Fibroblast of peridontal ligament (primary cell): Measurements from ENCODE around the gene SEMA5B.
A peak's percentile ranks its signal among the peaks of the same experiment; 100 is the strongest.

ENCODE experiments used
- DNase-seq: peaks from one replicate; pipeline ENCODE4 v3.0.0-alpha.2; 2010; ENCODE audit errors: extremely low read depth

Gene SEMA5B

DNA sequence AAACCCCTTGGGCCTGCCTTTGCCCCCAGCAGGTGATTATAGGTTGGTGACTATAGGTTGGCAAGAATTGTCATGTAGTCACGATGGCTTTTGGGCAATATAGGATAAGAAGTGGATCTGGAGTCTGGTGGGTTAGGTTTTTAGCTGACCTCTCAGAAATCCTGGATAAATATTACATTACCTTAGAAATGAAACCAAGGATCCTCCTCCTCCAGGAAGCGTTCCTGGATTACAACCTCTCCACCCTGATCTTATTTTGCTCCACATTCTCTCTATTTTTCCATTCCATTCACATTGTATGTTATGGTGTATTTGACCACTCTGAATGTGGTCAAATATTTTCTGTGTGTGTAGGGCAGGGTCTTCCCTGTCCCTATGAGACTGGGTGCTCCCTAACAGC lies 82.3 kb downstream of the SEMA5B start:
- no peak for DNase-seq

DNA sequence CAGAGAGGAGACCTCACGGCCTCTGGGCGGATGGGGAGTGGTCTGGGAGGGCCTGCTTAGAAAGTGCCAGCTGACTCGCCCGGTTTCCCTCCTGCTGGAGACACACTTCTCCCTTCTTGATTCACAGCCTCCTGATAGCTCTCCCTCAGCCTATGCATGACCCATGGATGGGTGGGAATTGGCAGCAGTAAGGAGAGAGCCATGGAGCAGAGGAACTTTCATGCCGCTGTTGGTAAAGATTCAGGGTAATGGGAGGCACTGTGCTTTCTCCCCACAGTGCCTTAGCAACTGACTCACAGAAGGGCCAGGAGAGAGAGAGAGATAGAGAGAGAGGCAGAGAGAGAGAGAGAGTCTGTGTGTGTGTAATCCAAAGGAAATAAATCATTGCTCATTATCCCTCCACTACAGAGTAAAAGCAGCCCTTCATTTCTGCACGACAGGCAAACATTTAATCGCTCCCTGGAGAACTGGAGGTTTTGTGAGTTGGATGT lies 82.8 kb downstream of the SEMA5B start:
- DNase-seq, result peak; percentile 45

GRCh38 chr3:122943828-122944190 lies 83.8 kb downstream of the SEMA5B start:
- no peak for DNase-seq

DNA sequence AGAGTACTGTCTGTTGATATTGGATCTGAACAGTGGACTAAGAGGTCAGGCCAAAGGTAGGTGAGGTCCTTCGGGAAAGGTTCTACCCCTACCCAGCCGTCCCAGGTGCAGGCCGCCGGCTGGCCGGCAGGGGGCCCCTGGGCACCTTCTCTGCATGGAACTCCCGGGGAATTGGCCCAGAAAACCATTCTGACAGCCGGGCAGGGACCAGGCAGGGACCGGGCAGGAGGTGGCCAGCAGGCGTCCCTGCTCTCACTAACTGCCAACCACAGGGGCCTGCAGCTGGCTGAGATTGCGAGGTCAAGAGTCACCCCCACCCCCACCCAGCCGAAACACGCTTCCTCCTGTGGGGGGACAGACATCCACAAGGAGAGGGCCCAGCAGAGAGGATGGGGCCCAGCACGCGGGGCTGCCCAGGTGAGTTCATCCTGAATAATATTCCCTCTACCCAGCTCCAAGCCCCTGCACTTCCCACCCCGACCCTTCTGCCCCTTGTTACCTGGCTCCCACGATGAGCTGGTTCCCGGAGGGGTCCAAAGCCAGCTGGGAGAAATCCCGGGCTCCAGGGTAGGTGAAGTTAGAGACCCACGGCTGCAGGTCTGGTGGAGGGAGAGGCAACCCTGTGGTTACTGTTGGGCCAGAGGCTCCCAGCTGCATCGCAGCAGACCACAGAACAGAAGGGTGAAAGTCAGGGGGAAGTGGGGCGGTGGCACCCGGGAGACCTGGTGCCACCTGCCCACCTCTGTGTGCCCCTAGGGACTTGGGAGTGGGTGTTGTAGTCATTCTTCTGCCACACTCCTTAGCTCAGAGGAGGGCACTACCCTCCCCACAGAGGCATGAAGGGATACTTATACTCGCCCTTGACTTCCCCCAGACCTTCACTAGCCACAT lies 84.4 kb downstream of the SEMA5B start:
- DNase-seq, result peak; percentile 28

DNA sequence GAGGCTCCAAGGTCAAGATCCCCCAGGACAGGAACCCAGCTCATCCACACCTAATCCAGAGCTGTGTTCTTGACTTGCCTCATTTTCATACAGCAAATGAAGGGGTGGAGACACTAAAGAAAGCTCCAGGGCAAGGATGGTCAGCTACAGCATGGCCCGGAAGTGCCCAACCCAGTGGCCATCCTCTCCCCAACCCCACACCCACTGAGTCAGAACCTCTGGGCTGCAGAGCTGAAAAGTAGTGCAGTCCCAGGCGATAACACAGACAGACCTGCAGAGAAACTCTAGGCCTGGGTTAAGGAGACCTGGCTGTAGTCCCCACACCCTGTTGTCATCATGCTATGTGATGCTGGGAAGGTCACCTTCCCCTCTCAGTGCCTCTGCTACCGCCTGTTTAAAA lies 85.3 kb downstream of the SEMA5B start:
- no peak for DNase-seq

DNA sequence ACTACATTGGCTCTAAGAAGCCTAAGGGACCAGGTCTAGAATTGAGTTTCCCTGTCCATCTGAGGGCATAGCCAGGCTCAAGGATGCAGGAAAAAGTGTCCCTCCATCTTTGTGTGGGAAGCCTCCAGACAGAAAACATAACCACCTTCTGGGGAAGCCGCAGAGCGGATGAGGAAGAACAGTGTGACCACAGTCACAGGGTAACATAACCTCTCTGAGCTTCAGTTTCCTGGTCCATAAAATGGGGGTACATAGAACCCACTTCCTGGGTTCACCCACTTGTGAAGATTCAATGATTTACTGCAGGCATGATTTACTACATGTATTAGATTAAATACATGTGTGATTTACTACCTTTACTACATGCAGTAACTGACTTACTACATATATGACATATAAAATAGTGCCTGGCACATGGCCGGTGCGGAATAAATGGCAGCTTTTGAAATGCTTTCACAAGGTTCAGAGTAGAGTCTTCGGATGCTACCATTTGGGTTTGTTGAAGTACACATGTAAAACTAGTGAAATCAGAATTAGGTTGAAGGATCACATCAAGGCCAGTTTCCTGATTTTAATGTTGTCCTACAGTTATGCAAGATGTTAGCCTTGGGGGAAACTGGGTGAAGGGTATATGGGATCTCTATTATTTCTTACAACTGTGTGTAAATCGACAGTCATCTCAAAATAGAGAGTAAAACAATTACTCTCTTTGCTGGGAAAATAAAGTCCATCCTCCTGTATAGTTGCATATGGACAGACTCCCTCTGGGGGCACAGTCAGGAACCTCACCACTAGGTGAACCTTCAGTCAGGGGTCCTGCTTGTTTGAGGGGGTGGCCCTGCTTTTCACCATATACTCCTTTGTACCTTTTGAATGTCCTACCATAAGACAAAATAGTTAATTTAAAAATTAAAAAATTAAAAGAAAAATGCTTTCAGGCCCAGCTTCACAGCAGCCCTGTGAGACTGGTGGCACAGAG lies 86.0 kb downstream of the SEMA5B start:
- peak; percentile 2 for DNase-seq

DNA sequence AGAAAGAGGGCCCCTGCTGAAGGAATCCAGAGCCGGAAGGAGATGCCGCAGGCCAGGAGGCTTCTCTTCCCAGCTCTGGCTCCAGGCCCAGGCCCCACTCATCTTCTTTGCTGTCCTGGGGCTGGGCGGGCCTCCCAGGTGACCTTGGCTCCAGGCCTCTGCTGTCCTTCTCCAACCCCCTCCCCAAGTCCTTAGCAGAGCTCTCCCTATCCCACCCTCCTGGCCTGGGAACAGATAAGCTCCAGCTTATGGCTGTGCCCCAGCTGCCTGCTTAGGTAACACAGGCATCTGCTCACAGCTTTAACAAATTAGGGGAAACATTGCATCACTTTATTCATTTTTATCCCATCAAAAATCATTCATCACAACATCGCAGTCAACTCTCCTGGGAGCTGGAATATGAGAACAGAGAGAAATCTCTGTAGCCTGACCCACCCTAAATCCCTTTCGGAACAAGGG lies 86.9 kb downstream of the SEMA5B start:
- DNase-seq, result peak; percentile 57

DNA sequence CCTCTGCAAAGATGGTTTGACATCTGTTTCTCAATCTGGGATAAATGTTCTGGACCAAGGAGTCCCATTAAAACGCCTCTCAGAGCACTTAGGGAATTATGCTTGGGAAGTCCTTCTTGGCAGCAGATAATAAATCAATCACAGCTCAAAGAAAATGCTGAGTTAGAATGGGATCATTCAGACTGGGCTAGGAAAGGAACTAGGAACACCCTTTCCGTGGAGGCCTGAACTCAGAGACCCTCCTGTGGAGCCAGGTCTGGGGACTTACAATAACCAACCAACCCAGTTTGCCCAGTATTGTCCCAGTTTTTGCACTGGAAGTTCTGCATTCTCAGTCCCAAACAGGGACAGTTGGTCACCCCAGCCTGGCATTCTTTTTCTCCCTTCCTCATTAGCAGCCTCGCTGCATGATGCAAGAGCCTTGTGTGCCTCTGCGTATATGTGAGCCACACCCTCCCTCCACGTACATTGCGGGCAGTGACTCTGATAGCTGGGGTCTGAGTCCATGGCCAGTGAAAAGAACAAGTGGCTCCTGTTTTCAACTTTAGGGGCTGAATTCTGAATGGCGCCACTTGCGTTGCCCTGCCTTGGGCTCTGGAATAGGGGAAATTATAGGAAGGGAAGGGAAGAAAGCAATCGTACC lies 88.7 kb downstream of the SEMA5B start:
- no peak for DNase-seq

GRCh38 chr3:122937745-122938144 lies 89.8 kb downstream of the SEMA5B start:
- no peak for DNase-seq

DNA sequence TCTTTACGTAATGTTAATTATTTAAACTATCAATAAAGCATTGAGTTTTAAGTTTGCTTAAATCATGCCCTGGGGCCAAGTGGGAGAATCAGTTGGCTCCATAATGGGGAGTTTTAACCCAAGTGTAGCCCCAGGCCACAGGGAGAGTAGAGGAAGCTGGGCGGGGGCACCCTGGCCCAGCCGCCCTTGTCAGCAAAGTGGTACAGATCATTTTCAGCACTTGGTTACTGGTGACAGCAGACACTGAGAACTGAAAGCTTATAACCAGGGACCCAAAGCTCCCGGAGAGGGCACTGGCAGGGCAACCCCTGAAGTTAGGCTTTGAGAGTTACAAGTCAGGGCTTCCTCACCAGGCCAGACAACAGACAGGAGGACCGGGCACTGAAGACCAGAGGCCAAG lies 90.6 kb downstream of the SEMA5B start:
- no peak for DNase-seq

DNA sequence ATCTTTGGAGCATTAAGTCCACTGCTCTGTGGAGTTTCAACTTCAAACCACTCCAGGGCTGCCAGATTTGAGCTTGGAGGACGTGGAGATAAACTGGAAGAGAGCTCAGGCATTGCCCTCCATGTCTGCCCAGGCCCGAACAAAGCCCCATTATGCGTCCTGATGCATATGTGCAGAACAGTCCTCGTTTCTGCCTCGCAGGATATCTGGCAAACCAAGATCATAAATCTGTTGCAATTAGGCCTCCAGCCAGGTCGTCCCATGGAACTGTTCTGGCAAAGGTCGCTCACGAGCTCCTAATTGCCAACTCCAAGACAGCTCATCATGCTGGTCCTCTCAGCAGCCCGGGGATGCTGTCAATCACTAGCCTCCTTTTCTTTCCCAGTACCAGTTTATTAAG lies 91.2 kb downstream of the SEMA5B start:
- DNase-seq, result no peak

GRCh38 chr3:122934251-122934650 lies 93.3 kb downstream of the SEMA5B start:
- no peak for DNase-seq

GRCh38 chr3:122932251-122932967 lies 95.2 kb downstream of the SEMA5B start:
- DNase-seq, result no peak

- no peak for DNase-seq
Measured at GRCh38 chr3:122931636-122932035, 95.9 kb downstream of the SEMA5B start.

DNA sequence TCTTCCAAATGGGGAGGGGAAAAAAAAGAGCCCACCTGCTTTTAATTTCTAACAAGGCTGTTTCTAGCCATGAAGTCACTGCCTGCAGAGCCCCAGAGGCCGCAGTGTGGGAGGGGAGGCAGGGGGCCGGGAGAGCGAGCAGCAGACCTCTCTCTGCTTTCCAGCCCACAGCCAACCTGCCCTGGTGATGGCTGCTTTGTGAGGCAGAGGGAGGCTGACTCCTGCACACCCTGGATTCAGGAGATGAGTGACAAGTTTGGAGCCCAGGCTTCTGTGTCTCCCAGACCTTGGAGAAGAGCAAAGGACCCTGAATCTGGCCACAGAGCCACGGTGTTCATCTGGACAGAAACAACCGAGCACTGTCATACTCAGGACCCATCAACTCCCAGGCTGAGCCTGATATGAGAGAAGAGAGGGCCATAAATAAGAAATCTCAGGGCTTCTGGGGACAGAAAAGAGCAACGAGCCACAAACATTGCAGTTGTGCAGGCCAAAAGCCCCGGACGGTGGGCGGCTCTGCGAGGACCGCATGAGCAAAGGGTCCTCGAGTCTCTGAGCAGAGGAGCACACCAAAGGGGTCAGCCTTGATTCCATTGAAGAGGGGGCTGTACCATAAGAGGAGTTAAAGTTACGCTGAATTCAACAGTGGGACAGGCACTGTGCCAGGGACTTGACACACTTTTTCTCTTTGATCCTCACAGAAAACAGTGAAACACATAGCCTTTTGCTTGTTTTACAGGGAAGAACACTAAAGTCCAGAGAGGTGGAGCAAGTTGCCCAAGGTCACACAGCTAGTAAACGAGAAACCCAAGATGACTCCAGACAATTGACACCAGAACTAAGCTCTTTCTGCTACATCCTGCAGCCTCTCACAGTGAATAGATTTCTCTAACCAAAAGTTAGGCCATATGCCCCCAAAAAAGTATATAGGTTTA lies 97.2 kb downstream of the SEMA5B start:
- no peak for DNase-seq

DNA sequence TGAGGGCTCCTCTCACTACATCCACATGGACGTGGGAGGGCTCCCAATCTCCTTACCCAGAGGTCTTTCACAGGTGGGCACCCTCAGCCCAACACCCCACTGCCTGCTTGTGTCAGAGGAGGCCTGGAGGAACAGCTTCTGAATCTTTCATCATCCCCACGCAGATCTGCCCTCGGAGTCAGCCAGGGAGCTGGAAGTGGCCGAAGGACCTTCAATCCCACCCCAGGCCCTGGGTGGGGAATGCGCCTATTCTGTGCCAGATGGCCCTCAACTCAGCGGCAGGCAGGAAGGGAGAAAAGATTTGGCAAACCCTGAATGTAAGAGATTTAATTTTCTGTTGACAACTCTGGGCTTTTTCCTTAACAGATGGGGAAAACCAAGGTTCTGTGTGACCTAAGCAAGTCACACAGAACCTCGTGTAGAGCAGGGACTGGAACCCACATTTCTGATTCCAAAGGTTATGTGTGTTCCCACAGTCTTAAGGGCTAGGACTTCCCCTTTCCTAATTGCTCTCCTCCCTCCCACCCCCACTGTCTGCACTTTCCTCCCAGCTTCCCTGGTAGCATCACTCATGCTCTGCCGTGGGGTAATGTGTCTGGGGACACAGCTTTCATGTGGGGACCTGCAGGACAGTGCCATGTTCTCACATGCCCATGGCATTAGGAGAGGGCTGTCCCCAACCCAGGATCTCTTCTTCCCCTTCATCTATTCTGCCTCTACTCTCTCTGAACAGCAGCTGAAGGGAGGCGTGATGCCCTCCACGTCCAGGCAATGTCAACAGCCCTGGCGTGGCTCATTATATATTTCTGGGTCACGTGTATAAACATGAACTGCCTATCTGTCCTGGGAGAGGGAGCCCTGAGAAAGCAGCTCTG lies 98.1 kb downstream of the SEMA5B start:
- DNase-seq, result no peak

GRCh38 chr3:122928396-122929187 lies 99.0 kb downstream of the SEMA5B start:
- DNase-seq, result no peak

DNA sequence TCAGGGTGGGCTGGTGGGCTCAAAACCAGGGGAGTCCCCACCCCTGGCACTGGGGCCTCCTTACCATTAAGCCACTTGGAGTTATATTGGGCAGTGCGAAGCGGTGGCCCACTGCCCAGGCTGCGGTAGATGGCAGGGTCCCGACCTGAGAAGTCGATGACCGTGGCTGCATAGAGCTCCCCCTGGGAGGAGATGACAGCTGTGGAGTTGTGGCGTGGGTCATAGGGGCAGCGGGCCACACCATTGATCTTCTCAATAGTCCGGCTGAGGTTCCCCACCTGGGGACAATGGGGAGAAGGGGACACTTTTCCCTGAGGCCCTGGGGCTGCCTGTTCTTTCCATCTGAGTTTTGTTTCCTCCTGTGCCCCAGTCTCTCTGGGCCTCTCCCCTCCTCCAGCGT lies 99.8 kb downstream of the SEMA5B start:
- no peak for DNase-seq
